ENCODE results near the gene UGDH.

The UGDH gene

DNA sequence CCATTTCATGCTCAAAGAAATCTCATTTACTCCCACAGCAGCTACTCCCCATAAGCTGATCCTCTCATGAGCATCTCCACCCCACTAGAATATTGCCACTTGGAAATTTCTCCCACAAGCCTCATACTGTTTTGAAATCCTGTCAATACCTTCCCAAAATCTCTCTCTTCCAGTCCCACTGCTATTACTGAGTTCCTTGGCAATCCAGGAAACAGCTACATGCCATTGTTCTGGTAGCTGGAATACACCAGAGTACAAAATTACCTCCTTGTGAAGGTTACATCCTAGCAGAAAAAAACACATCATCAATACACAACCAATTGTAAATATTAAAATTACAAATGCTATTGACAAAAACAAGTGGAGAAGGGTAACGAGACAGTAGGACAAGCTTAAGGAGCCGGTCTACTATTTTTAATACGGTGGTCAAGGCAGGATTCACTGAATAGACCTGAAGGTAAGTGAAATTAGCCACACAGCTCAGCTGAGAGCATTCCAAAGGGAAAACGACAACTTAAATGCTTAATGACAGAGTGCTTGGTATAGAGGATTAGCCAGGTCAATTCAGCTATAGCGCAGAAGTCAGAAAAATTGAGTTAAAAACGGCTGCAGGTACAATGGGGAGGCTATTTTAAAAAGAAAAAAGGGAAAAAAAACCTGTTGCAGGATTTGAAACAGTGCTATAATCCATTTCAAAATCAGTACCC is 74.9 kb downstream of the UGDH start:
- DNase-seq (ENCODE audit: low read depth): no peak

DNA sequence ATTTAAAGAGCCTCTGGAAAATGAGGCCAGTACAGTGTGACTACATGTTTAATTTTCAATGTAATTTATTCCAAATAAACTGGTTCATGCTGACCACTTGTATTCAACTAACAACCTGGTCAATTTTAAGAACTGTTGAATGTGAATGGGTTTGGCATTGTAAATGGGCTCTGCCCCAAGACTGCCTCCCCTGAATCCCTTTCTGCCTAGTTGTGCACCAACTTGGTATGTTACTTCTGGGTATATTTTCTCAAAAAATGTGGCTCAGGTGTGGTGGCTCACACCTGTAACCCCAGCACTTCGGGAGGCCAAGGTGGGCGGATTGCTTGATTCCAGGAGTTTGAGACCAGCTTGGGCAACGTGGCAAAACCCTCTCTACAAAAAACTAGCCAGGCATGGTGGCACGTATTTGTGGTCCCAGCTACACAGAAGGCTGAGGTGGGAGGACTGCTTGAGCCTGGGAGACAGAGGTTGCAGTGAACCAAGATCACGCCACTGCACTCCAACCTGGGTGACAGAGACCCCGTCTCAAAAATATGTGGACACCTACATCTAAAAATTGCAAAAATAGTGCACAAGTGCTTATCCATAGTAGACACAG is 75.7 kb downstream of the UGDH start:
- no peak for DNase-seq (ENCODE audit: low read depth)

DNA sequence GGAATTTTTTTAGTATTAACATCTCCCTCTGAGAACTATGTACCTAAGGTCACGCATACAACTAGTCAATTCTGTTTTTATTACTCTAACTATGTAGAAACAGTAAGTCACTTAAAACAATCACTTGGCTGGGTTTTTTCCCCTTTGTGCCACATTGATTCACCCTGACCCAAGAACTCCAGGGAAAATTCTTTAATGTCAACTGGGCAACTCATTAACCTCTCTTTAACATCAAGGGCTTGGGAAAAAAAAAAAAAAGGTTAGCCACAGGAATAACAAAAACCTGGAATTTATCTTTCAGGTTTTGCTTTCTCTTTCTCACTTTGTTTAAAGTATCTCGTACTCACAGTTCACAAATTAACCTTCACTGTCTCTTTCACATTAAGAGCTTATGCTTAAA is 76.6 kb downstream of the UGDH start:
- no peak for DNase-seq (ENCODE audit: low read depth)
